HPDE6-E6E7 (cell line): ENCODE data around the gene CACNA1S.

Source experiments
- DNase-seq: peaks from one replicate; pipeline ENCODE4 v3.0.0; 2011; ENCODE audit warnings: missing footprints; ENCODE audit errors: extremely low spot score

The CACNA1S gene

DNA sequence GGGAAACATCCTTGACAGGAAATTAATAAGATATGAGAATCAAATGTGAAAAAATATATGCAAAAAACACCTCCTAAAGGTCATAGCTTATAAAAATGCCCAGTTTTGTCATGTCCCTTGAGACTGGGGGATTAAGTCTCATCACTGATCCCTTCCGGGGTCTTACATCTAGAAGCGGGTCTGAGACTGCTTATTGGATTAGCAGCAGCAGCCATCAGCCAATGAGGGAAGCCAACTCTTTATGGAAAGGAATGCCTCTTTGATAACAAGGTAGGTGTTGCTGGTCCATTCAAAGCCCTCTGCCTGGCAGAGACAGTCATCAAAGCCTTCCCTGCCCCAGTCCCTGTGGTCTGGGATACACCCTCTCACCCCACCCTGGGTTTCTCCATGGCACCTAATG, 3.9 kb upstream of the CACNA1S start:
- DNase-seq = no peak

GRCh38 chr1:201115390-201115937, 3.2 kb upstream of the CACNA1S start:
- DNase-seq = no peak

GRCh38 chr1:201114245-201115131, 2.3 kb upstream of the CACNA1S start:
- DNase-seq = peak; percentile 97

DNA sequence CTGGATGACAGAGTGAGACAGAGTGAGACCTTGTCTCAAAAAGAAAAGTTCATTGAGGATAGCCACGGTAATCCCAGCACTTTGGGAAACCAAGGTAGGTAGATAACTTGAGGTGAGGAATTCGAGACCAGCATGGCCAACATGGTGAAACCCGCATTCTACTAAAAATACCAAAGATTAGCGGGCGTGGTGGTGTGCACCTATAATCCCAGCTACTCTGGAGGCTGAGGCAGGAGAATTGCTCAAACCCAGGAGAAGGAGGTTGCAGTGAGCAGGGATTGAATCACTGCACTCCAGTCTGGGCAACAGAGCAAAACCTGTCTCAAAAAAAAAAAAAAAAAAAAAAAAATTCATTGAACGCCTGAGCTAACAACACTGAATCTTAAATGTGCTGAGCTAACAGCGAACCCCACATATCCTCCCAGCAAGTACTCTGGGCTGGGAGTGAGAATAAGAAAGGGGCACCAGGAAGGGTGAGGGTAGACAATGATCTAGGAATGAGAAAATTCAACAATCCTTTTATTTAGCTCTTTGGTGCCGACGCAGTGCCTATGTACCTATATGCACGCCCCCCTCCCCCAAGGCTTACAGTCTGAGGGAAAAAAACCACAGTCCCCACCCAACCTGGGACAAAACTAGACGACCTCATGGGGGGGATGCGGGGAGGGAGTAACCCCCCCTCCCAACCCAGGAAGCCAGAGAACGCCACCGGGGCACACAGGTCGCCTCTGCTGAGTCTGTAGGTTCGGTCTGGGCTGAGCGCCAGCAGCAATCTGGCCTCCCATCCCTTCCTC, 1.4 kb upstream of the CACNA1S start:
- no peak for DNase-seq

DNA sequence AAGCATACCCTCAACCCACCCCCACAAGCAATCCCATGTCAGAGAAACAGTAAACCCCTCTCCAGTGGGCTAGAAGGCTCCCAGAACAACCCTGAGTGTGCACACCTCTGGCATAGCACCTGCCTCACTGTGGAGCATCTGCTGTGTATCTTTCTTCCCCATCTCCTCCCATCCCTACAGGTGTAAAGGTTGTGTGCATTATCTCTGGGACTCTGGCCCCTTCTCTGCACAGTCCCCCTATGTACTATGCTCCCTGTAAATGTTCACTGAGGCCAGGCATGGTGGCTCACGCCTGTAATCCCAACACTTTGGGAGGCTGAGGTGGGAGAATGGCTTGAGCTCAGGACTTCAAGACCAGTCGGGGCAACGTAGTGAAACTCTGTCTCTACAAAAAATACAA, 700 bp upstream of the CACNA1S start:
- no peak for DNase-seq

GRCh38 chr1:201111672-201112071, 554 bp downstream of the CACNA1S start:
- no peak for DNase-seq

- no peak for DNase-seq
Observed at GRCh38 chr1:201111156-201111555, 1.1 kb downstream of the CACNA1S start.

- DNase-seq = no peak
Observed at GRCh38 chr1:201110616-201111015, 1.6 kb downstream of the CACNA1S start.

- DNase-seq = no peak
Observed at GRCh38 chr1:201110138-201110537, 2.1 kb downstream of the CACNA1S start.

DNA sequence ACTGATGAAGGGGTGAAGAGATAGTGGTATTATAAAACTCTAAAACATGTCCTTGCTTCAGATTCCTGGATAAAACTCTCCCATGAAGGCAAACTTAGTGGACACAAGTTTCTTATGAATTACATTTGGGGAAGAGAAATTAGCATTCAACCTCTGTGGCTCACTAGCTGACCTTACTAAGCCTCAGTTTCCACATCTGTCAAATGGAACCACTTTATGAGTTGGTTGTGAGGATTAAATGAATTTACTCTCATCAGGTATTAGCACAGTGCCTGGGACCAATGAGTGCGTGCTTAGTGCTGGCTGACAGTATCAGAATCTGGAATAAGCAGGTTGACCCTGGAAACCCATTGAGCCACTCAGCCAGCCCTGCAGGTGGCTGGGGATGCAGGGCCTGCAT, 2.6 kb downstream of the CACNA1S start:
- DNase-seq = no peak

- no peak for DNase-seq
Observed at GRCh38 chr1:201108614-201109013, 3.6 kb downstream of the CACNA1S start.

DNA sequence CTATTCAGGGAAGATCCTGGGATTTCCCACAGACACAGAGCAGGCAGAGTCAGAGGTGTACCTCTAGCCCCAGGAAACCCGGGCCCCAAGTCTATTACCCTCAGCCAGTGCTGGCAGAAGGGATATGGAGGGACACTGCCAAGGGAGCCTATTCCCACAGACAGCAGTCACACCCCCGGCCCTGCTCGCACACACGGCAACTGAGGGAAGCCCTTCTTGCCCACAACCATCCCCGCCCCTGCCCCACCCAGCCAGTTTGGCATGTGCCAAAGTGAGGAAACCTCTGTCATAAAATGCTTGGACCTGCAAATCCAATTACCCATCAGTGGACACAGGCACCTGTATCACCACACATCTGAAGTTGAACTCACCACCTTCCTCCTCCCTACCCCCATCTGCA, 6.5 kb downstream of the CACNA1S start:
- no peak for DNase-seq

DNA sequence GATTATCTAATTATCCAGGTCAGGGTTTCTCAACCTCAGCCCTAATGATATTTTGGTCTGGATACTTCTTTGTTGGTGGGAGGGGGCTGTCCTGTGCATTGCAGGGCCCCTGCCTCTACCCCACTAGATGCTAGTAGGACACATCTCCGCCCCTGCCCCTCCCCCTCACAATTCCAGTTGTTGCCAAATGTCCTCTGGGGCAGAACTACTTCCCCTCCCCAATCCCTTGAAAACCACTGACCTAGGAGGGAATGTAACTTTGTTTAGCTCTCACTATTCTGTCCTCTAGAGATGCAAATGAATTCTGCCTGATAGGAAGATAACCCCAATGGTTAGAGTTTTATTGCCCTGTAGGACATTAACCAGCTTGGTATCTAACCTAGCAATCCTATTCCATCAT, 8.1 kb downstream of the CACNA1S start:
- no peak for DNase-seq

DNA sequence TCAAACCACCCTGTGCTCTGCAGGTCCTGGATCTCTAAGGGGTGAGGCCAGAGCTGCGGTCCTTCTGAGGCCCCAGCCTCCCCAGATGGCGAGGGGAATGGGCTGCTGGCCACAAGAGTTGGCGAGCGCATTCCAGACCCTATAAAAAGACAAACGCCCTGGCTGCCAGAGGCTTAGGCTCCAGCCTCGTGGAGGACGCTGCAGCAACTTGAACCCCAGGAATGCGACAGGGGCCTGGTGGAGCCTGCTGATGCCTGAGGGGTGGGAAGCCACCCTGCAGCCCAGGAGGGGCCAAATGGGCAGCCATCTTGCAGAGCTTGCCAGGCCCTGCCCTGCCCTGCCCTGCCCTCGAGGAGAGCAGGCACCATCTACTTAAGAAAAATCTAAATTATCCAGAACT, 8.6 kb downstream of the CACNA1S start:
- DNase-seq = no peak

DNA sequence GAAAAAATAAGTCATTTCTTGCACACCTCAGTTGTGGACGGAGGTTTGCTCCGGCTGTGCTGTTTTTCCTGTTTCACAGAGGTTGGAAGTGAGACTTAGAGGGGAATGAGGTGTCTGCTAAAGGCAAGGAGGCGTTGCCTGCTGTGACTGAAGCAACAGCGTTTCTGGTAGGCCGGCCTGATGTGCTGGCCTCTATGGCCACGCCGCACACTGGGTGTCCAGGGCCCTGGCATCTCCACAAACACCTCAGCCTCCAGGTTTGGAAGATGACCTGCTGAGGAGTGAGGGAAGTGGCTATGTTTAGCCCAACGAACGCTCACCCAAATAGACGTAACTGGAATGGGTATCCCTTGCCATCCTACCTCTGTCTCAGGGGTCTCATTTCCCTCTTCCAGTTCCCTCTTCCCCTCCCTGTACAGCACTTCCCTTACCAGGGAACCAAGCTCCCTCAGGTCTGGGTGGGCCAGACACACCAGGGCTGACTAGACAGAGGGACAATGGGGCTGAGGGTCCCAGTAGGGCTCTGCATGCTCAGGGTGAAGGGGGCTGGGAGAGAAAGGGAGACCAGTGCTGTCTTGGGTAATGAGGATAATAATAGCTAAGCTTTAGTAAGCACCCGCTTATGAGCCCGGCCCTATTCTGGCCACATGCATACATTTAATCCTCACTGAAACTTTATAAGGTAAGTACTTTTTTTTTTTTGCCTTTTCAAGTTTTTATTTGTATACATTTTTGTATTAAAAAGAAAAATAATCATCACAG, 11.9 kb downstream of the CACNA1S start:
- DNase-seq = no peak

DNA sequence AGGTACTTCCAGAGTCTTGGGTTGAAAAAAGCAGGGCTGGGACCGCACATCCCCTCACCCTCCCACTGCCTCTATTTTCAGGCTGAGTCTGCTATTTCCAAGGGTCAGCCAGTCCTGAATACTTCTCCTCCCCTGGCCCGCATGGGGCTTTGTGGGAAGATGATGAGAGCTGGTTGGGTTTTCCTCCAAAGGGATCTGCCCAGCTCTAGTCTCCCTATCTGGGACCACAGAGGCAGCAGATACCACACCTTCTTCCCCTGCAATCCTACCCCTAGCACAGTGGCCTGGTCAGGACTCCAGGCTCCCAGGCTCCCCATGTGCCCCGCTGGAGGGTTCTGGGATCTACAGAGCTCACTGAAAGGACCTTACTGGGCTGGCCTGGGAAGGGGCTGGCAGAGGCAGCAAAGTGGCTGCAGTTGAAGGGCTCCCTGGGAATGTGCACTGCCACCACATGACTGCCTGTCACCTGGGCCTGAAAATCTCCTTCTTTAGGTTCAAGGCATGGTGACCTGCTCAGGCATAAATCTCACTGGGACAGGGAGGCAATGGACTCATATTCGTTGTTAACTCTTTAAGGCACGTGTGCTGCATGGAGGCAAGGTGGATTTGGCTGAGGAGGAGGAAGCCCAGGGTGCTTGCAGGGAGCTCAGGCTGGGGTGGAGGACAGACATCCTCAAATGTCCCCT, 13.1 kb downstream of the CACNA1S start:
- no peak for DNase-seq

GRCh38 chr1:201096977-201097856, 15.0 kb downstream of the CACNA1S start:
- DNase-seq = no peak

DNA sequence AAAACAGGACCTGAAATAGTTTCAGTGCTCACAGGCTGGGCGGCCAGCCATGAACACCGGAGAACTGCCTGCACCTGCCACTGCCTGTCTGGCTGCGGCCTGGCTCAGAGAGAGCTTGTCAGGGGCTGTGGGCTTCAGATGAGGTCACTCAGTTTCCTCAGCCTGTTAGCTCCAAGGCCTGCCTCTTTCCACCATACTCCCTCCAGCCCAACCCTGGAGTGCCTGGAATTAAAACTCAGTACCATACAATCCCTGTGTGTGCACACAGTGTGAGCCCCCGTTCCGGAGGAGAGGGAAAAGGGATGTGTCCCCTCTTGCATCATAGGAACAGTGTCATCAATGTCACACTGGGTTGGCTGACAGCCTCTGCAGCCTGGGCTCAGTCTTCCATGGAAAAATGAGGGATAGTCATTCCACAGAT, 16.2 kb downstream of the CACNA1S start:
- no peak for DNase-seq

DNA sequence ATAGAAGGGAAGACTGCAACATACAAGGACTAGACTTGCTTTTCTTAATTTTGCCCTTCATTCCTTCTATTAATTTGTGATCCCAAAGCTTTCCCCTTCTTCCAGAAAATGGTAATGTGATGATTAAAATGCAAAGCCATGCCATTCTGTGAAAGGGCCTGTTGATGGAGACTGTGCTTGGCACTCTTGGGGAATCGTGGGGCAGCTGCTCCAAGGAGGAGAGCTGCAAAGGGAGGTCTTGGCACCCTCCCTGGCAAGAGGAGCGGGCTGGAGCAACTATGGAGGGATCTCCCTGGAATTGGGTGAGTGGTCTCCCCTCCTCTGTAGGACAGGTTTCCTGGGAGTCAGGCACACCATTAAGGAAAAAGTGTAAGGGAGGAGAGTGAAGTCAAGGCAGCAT, 16.6 kb downstream of the CACNA1S start:
- DNase-seq = no peak

DNA sequence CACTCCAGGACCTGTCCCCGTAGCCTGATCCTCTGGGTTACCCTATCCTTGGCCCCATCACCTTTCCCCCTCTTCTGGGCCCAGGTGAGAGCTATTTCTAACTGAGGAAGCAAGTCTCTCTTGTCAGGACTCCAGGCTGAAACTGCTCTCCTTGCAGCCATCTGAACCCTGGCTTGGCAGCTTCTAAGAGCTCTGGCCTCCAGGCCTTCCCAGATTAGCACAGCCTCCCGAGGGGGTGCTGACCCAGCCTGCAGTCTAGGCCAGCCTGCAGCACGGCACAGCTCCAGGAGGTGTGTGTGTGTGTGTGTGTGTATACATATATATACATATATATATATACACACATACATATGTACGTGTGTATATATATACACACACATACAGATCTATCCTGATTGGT, 17.4 kb downstream of the CACNA1S start:
- DNase-seq = no peak
